Lung (tissue), 12 donors: ENCODE data around the gene DSG2. TPM values are rescaled to one million over a fixed set of nuclear protein-coding genes. Genes with fewer than 3 reads are reported as not detected.

Experiments used
- ATAC-seq: fragments of 200-7000 bp; cut with Tn5 transposase; one replicate; pipeline ENCODE4 v1.9.1; 2020; ENCODE audit warnings: moderate number of reproducible peaks; ENCODE audit not compliant: insufficient read depth, low FRiP score
- DNase-seq, 3 donors: peaks; one replicate each; pipeline ENCODE4 v3.0.0-alpha.2; 2013 to 2017
- H3K27ac ChIP-seq, 2 donors: one replicate each; pipeline ENCODE4 v1.5.1; 2013; ENCODE audit warnings: mild to moderate bottlenecking in 2 of 2, moderate library complexity in 2 of 2, control low read depth in 1 of 2, inconsistent platforms in 1 of 2, low read depth in 1 of 2, low read length in 1 of 2
- H3K27me3 ChIP-seq, 3 donors: one replicate each; pipeline ENCODE4 v1.5.1; 2013; ENCODE audit warnings: low read length in 2 of 3; ENCODE audit not compliant: control insufficient read depth in 3 of 3, insufficient read depth in 3 of 3
- H3K36me3 ChIP-seq, 4 donors: one replicate each; pipeline ENCODE4 v1.5.1; 2013; ENCODE audit warnings: low read length in 4 of 4, mild to moderate bottlenecking in 1 of 4, moderate library complexity in 1 of 4; ENCODE audit not compliant: control insufficient read depth in 4 of 4, insufficient read depth in 4 of 4
- H3K4me1 ChIP-seq, 5 donors: one replicate each; pipeline ENCODE4 v1.5.1; 2013; ENCODE audit warnings: low read length in 5 of 5, mild to moderate bottlenecking in 2 of 5, moderate library complexity in 1 of 5; ENCODE audit not compliant: control insufficient read depth in 5 of 5, insufficient read depth in 5 of 5
- H3K4me3 ChIP-seq: one replicate; pipeline ENCODE4 v1.5.1; 2013; ENCODE audit warnings: mild to moderate bottlenecking, control low read depth, moderate library complexity
- H3K9ac ChIP-seq, 2 donors: one replicate each; pipeline ENCODE4 v1.5.1; 2013; ENCODE audit warnings: low read length in 2 of 2, control low read depth in 1 of 2; ENCODE audit not compliant: insufficient read depth in 1 of 2
- H3K9me3 ChIP-seq, 4 donors: one replicate each; pipeline ENCODE4 v1.5.1; 2013; ENCODE audit warnings: low read length in 3 of 4, mild to moderate bottlenecking in 1 of 4, moderate library complexity in 1 of 4; ENCODE audit not compliant: control insufficient read depth in 4 of 4, insufficient read depth in 3 of 4
- WGBS, 2 donors: extraction: QIAGEN DNeasy Blood & Tissue Kit; methylation state at CpG; one replicate each; pipeline ENCODE4 v1.1.7; 2013; 5-methylcytosine and 5-hydroxymethylcytosine counted together
- polyA plus RNA-seq, 2 donors: library from polyadenylated mRNA; stranded (reverse); fragments of 200-250 nt; gene quantifications; one replicate each; pipeline ENCODE4 v1.2.1, GENCODE V29; 2013
- total RNA-seq, 2 donors: library from RNA; depleted of rRNA in 1 of 2; stranded (reverse); fragments of >200 nt in 1 of 2; gene quantifications; one replicate each; pipeline ENCODE4 v1.2.1, GENCODE V29; 2014 to 2021
- TF ChIP-seq, protein P1 (sequence below): IDR thresholded peaks from 2 replicates; pipeline ENCODE4 v1.5.1; 2012; ENCODE audit warnings: mild to moderate bottlenecking; ENCODE audit errors: control extremely low read depth, extremely low read depth
- donor health status: control.
- donor health status: control.
- donor health status: Bipolar disorder and iron deficiency.
- donor health status: healthy.
- donor health status: DM: yes; HTN: yes; CAD: no.

Gene DSG2
- total and polyA plus RNA-seq, 4 donors = 8.9 to 28.0 (median 21.6) TPM

DNA sequence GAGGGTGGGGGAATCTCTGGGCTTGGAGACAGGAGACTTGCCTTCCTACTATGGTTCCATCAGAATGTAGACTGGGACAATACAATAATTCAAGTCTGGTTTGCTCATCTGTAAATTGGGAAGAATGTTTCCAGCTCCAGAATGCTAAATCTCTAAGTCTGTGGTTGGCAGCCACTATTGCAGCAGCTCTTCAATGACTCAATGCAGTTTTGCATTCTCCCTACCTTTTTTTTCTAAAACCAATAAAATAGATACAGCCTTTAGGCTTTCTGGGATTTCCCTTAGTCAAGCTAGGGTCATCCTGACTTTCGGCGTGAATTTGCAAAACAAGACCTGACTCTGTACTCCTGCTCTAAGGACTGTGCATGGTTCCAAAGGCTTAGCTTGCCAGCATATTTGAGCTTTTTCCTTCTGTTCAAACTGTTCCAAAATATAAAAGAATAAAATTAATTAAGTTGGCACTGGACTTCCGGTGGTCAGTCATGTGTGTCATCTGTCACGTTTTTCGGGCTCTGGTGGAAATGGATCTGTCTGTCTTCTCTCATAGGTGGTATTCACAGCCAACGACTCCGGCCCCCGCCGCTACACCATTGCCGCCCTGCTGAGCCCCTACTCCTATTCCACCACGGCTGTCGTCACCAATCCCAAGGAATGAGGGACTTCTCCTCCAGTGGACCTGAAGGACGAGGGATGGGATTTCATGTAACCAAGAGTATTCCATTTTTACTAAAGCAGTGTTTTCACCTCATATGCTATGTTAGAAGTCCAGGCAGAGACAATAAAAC is 100.2 kb downstream of the DSG2 start:
- Histone ChIP-seq H3K27ac (no peak overlapping the region), H3K27me3 (peaks cover 0 to 2% (median 0%) of the 10 kb centered on the region in 3 donors), H3K9ac (no peak overlapping the region), H3K36me3 (no peaks in the 10 kb centered on the region), H3K4me1 (no peaks in the 10 kb centered on the region), H3K9me3 (peaks cover 0 to 2% (median 0%) of the 10 kb centered on the region in 4 donors), H3K4me3 (no peak overlapping the region)
- no peak for ATAC-seq
- TF ChIP-seq, protein P1, sequence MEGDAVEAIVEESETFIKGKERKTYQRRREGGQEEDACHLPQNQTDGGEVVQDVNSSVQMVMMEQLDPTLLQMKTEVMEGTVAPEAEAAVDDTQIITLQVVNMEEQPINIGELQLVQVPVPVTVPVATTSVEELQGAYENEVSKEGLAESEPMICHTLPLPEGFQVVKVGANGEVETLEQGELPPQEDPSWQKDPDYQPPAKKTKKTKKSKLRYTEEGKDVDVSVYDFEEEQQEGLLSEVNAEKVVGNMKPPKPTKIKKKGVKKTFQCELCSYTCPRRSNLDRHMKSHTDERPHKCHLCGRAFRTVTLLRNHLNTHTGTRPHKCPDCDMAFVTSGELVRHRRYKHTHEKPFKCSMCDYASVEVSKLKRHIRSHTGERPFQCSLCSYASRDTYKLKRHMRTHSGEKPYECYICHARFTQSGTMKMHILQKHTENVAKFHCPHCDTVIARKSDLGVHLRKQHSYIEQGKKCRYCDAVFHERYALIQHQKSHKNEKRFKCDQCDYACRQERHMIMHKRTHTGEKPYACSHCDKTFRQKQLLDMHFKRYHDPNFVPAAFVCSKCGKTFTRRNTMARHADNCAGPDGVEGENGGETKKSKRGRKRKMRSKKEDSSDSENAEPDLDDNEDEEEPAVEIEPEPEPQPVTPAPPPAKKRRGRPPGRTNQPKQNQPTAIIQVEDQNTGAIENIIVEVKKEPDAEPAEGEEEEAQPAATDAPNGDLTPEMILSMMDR = no peak
- 93 to 95% methylated on average over 13 of the region's 13 CpGs for WGBS, 2 donors
- DNase-seq = no peak

Other genes starting within 250 kb of the DSG2 start
- gene DSG1, start 180.0 kb upstream of the DSG2 start, total RNA-seq = not detected
- gene DSG1, start 180.0 kb upstream of the DSG2 start, polyA plus RNA-seq = not detected
- gene DSG4, start 121.4 kb upstream of the DSG2 start, total RNA-seq = not detected
- gene DSG4, start 121.4 kb upstream of the DSG2 start, polyA plus RNA-seq = not detected
- gene DSG3, start 50.4 kb upstream of the DSG2 start, total RNA-seq = under 1 TPM in 1 of 2 donors, not detected in 1; 0.03 TPM
- gene DSG3, start 50.4 kb upstream of the DSG2 start, polyA plus RNA-seq = under 1 TPM in 1 of 2 donors, not detected in 1; 0.09 TPM
- 1 to 10 TPM in 1 of 2 donors, under 1 TPM in 1; 0.97 to 1.1 TPM for gene TTR, start 93.7 kb downstream of the DSG2 start, total RNA-seq
- under 1 TPM; 0.13 to 0.43 TPM for gene TTR, start 93.7 kb downstream of the DSG2 start, polyA plus RNA-seq
- 1 to 10 TPM; 4.8 to 7.5 TPM for gene B4GALT6, start 186.4 kb downstream of the DSG2 start, total RNA-seq
- gene B4GALT6, start 186.4 kb downstream of the DSG2 start, polyA plus RNA-seq = 1 to 10 TPM in 1 of 2 donors, under 1 TPM in 1; 0.86 to 1.2 TPM